ENCODE measurements around the gene PSTPIP2.
"Not testable (repeated sequence)": the region's sequence is repeated elsewhere in the genome, so short reads cannot be mapped to it uniquely, and the experiment has no call there.

Gene PSTPIP2

GRCh38 chr18:46007165-46007564, 64.9 kb downstream of the PSTPIP2 start:
- H3K4me3 ChIP-seq (ENCODE audit: low read depth, low read length) = no peak overlapping the region
- peaks cover 5% of the 10 kb centered on the region; the same call in 1 of the 2 replicates for H3K4me1 ChIP-seq (ENCODE audit: control insufficient read depth, insufficient read depth, low read length)
- no peak overlapping the region for H3K9ac ChIP-seq (ENCODE audit: low read depth, low read length)
- no peak overlapping the region for H3K27ac ChIP-seq (ENCODE audit: low read depth, low read length)
- H3K9me3 ChIP-seq (ENCODE audit: control insufficient read depth, insufficient read depth, low read length) = peaks cover 2% of the 10 kb centered on the region; the same call in 1 of the 2 replicates
- no peaks in the 10 kb centered on the region for H3K27me3 ChIP-seq (ENCODE audit: control insufficient read depth, insufficient read depth, low read length)
- no peaks in the 10 kb centered on the region for H3K36me3 ChIP-seq (ENCODE audit: control insufficient read depth, insufficient read depth, low read length)

GRCh38 chr18:46002934-46003333, 69.1 kb downstream of the PSTPIP2 start:
- H3K36me3 ChIP-seq (ENCODE audit: control insufficient read depth, insufficient read depth, low read length) = no peaks in the 10 kb centered on the region
- no peak overlapping the region for H3K4me3 ChIP-seq (ENCODE audit: low read depth, low read length)
- peaks cover 6% of the 10 kb centered on the region for H3K9me3 ChIP-seq (ENCODE audit: control insufficient read depth, insufficient read depth, low read length)
- H3K9ac ChIP-seq (ENCODE audit: low read depth, low read length) = no peak overlapping the region
- no peak overlapping the region for H3K27ac ChIP-seq (ENCODE audit: low read depth, low read length)
- no peaks in the 10 kb centered on the region for H3K27me3 ChIP-seq (ENCODE audit: control insufficient read depth, insufficient read depth, low read length)
- peaks cover 10% of the 10 kb centered on the region; the same call in 1 of the 2 replicates for H3K4me1 ChIP-seq (ENCODE audit: control insufficient read depth, insufficient read depth, low read length)

DNA sequence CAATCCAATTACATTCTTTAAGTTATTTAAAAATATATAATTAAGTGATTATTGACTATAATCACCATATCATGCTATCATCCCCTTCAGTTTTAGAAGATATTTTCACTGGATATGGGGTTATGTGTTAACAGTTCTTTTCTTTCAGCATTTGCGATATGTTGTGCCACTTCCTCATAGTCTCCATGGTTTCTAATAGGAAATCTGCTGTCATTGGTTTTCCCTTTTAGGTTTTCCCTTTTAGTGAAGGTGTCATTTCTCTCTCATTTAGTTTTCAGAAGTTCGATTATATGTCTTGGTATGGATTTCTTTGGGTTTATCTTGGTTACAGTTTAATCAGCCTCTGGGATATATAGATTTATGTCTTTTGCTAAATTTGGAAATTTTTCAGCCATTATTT, 70.2 kb downstream of the PSTPIP2 start:
- Histone ChIP-seq H3K9ac (ENCODE audit: low read depth, low read length) (no peak overlapping the region), H3K27ac (ENCODE audit: low read depth, low read length) (no peak overlapping the region), H3K9me3 (ENCODE audit: control insufficient read depth, insufficient read depth, low read length) (peaks cover 6% of the 10 kb centered on the region), H3K4me3 (ENCODE audit: low read depth, low read length) (no peak overlapping the region), H3K27me3 (ENCODE audit: control insufficient read depth, insufficient read depth, low read length) (no peaks in the 10 kb centered on the region), H3K36me3 (ENCODE audit: control insufficient read depth, insufficient read depth, low read length) (no peaks in the 10 kb centered on the region), H3K4me1 (ENCODE audit: control insufficient read depth, insufficient read depth, low read length) (peaks cover 12% of the 10 kb centered on the region)

DNA sequence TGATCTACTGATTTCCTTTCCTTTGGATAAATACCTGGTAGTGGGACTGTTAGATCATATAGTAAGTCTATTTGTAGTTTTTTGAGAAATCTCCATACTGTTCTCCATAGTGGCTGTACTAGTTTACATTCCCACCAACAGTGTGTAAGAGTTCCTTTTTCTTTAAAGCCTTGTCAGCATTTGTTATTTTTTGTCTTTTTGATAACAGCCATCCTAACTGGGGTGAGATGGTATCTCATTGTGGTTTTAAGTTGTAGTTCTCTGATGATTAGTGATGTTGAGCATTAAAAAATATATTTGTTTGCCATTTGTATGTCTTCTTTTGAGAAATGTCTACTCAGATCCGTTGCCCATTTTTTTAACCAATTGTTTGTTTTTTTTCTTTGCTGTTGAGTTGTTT, 71.0 kb downstream of the PSTPIP2 start:
- H3K4me3 ChIP-seq (ENCODE audit: low read depth, low read length) = no peak overlapping the region
- H3K9me3 ChIP-seq (ENCODE audit: control insufficient read depth, insufficient read depth, low read length) = peaks cover 6% of the 10 kb centered on the region
- no peaks in the 10 kb centered on the region for H3K36me3 ChIP-seq (ENCODE audit: control insufficient read depth, insufficient read depth, low read length)
- H3K27me3 ChIP-seq (ENCODE audit: control insufficient read depth, insufficient read depth, low read length) = no peaks in the 10 kb centered on the region
- H3K9ac ChIP-seq (ENCODE audit: low read depth, low read length) = no peak overlapping the region
- peaks cover 9% of the 10 kb centered on the region; the same call in 1 of the 2 replicates for H3K4me1 ChIP-seq (ENCODE audit: control insufficient read depth, insufficient read depth, low read length)
- no peak overlapping the region for H3K27ac ChIP-seq (ENCODE audit: low read depth, low read length)

DNA sequence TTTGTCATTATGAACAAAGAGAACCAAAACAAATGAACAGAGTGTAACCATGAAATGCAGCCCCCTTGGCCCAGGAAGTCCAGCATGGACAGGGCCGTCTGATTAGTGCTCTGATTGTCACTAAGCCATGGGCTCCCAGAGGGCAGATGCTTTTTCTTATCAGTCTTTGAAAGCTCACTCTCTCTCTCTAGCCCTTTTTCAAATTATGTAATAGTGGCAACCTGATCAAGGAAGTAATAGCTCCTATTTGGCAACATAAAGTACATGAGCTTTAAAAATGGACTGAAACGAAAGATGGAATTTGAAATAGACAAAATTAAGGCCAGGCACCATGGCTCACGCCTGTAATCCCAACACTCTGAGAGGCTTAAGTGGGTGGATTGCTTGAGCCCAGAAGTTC, 72.5 kb downstream of the PSTPIP2 start:
- peaks cover 9% of the 10 kb centered on the region; the same call in 1 of the 2 replicates for H3K4me1 ChIP-seq (ENCODE audit: control insufficient read depth, insufficient read depth, low read length)
- H3K4me3 ChIP-seq (ENCODE audit: low read depth, low read length) = no peak overlapping the region
- no peak overlapping the region for H3K9ac ChIP-seq (ENCODE audit: low read depth, low read length)
- no peaks in the 10 kb centered on the region for H3K27me3 ChIP-seq (ENCODE audit: control insufficient read depth, insufficient read depth, low read length)
- H3K27ac ChIP-seq (ENCODE audit: low read depth, low read length) = no peak overlapping the region
- peaks cover 6% of the 10 kb centered on the region for H3K9me3 ChIP-seq (ENCODE audit: control insufficient read depth, insufficient read depth, low read length)
- no peaks in the 10 kb centered on the region for H3K36me3 ChIP-seq (ENCODE audit: control insufficient read depth, insufficient read depth, low read length)

- Histone ChIP-seq H3K27me3 (ENCODE audit: control insufficient read depth, insufficient read depth, low read length) (no peaks in the 10 kb centered on the region), H3K9ac (ENCODE audit: low read depth, low read length) (no peak overlapping the region), H3K9me3 (ENCODE audit: control insufficient read depth, insufficient read depth, low read length) (peaks cover 6% of the 10 kb centered on the region), H3K4me3 (ENCODE audit: low read depth, low read length) (no peak overlapping the region), H3K27ac (ENCODE audit: low read depth, low read length) (no peak overlapping the region), H3K4me1 (ENCODE audit: control insufficient read depth, insufficient read depth, low read length) (peaks cover 9% of the 10 kb centered on the region; the same call in 1 of the 2 replicates), H3K36me3 (ENCODE audit: control insufficient read depth, insufficient read depth, low read length) (no peaks in the 10 kb centered on the region)
These were observed 73.8 kb downstream of the PSTPIP2 start for GRCh38 chr18:45998244-45998643.

DNA sequence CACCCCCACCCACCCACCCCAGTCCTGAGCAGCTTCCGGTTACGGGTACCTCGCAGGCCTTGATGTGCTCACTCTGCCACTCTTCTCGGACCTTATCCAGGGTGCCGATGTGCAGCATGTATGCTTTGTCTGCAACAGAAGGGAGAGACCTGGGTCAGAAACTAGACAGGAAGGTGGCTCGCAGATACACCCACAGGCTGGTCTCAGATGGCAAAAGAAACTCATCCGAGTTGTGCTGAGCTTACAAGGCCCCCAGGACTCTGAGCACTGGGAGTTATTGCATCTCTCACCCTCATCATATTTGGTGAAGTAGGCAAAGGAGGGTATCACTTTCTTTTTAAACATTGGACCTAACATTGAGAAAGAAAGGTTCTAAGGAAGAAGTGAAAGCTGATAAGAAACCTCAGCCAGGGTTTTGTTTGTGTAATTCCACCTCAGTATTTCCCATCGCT, 74.3 kb downstream of the PSTPIP2 start:
- Histone ChIP-seq H3K36me3 (ENCODE audit: control insufficient read depth, insufficient read depth, low read length) (no peaks in the 10 kb centered on the region), H3K4me3 (ENCODE audit: low read depth, low read length) (no peak overlapping the region), H3K4me1 (ENCODE audit: control insufficient read depth, insufficient read depth, low read length) (peaks cover 9% of the 10 kb centered on the region; the same call in 1 of the 2 replicates), H3K9me3 (ENCODE audit: control insufficient read depth, insufficient read depth, low read length) (peaks cover 6% of the 10 kb centered on the region), H3K9ac (ENCODE audit: low read depth, low read length) (no peak overlapping the region), H3K27me3 (ENCODE audit: control insufficient read depth, insufficient read depth, low read length) (no peaks in the 10 kb centered on the region), H3K27ac (ENCODE audit: low read depth, low read length) (no peak overlapping the region)

DNA sequence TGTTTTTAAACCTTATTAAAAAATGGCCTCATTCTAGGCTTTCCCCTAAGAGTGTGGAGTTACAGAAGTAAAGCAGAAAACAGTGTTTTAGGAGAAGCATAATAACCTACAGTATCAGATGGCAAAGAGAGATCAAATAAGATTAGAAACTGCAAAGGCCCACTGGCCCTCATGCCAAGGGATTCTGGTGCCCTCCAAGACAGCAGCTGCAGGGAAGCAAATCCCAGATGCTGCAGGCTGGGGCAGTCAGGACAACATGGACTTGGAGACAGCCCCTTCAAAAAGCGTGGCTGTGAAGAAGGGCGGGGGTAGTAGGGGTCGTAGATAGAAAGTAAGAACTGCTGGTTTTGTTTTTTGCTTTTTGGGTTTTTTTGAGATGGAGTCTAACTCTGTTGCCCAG, 76.6 kb downstream of the PSTPIP2 start:
- Histone ChIP-seq H3K9ac (ENCODE audit: low read depth, low read length) (no peak overlapping the region), H3K36me3 (ENCODE audit: control insufficient read depth, insufficient read depth, low read length) (no peaks in the 10 kb centered on the region), H3K27me3 (ENCODE audit: control insufficient read depth, insufficient read depth, low read length) (no peaks in the 10 kb centered on the region), H3K9me3 (ENCODE audit: control insufficient read depth, insufficient read depth, low read length) (no peaks in the 10 kb centered on the region), H3K4me3 (ENCODE audit: low read depth, low read length) (no peak overlapping the region), H3K4me1 (ENCODE audit: control insufficient read depth, insufficient read depth, low read length) (peaks cover 9% of the 10 kb centered on the region; the same call in 1 of the 2 replicates), H3K27ac (ENCODE audit: low read depth, low read length) (no peak overlapping the region)

- Histone ChIP-seq H3K9me3 (ENCODE audit: control insufficient read depth, insufficient read depth, low read length) (no peaks in the 10 kb centered on the region), H3K27me3 (ENCODE audit: control insufficient read depth, insufficient read depth, low read length) (no peaks in the 10 kb centered on the region), H3K4me1 (ENCODE audit: control insufficient read depth, insufficient read depth, low read length) (peaks cover 6% of the 10 kb centered on the region; the same call in 1 of the 2 replicates), H3K36me3 (ENCODE audit: control insufficient read depth, insufficient read depth, low read length) (no peaks in the 10 kb centered on the region), H3K27ac (ENCODE audit: low read depth, low read length) (no peak overlapping the region), H3K4me3 (ENCODE audit: low read depth, low read length) (no peak overlapping the region), H3K9ac (ENCODE audit: low read depth, low read length) (no peak overlapping the region)
These were observed 78.6 kb downstream of the PSTPIP2 start for GRCh38 chr18:45993438-45993837.

GRCh38 chr18:45992527-45992926, 79.5 kb downstream of the PSTPIP2 start:
- H3K4me1 ChIP-seq (ENCODE audit: control insufficient read depth, insufficient read depth, low read length); H3K36me3 ChIP-seq (ENCODE audit: control insufficient read depth, insufficient read depth, low read length); H3K27ac ChIP-seq (ENCODE audit: low read depth, low read length): not testable (repeated sequence)

DNA sequence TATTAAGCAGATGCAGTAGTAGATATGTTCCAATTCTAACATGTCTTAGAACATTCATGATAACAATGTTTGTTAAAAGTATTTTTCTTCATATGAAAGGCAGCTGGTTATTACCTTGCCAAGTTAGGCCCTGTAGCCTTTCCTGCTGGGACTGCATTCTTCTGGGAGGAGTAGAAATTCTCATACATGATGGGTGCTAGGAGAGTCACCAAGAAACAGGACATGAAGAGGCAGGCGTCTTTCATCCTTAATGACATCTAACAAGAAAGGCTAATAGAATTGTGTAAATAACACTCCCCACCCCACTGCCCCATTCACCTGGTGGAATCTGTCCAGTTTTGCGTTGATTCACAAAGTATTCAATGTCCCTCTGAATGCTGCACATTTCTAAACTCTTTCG, 80.3 kb downstream of the PSTPIP2 start:
- Histone ChIP-seq H3K9ac (ENCODE audit: low read depth, low read length) (no peak overlapping the region), H3K4me1 (ENCODE audit: control insufficient read depth, insufficient read depth, low read length) (no peaks in the 10 kb centered on the region), H3K36me3 (ENCODE audit: control insufficient read depth, insufficient read depth, low read length) (no peaks in the 10 kb centered on the region), H3K27me3 (ENCODE audit: control insufficient read depth, insufficient read depth, low read length) (no peaks in the 10 kb centered on the region), H3K4me3 (ENCODE audit: low read depth, low read length) (no peak overlapping the region), H3K9me3 (ENCODE audit: control insufficient read depth, insufficient read depth, low read length) (no peaks in the 10 kb centered on the region), H3K27ac (ENCODE audit: low read depth, low read length) (no peak overlapping the region)

More at GRCh38 chr18:45992527-45992926, 79.5 kb downstream of the PSTPIP2 start:
- not testable (repeated sequence) for H3K9ac ChIP-seq (ENCODE audit: low read depth, low read length); H3K9me3 ChIP-seq (ENCODE audit: control insufficient read depth, insufficient read depth, low read length); H3K27me3 ChIP-seq (ENCODE audit: control insufficient read depth, insufficient read depth, low read length); H3K4me3 ChIP-seq (ENCODE audit: low read depth, low read length)

Data from HUES48 (cell line).